ENCODE data around the gene CHST3. TPM values are rescaled to one million over a fixed set of nuclear protein-coding genes. Genes with fewer than 3 reads are reported as not detected.

Gene CHST3
- total and polyA plus RNA-seq, 8 donors = 10.3 to 20.1 (median 11.6) TPM

DNA sequence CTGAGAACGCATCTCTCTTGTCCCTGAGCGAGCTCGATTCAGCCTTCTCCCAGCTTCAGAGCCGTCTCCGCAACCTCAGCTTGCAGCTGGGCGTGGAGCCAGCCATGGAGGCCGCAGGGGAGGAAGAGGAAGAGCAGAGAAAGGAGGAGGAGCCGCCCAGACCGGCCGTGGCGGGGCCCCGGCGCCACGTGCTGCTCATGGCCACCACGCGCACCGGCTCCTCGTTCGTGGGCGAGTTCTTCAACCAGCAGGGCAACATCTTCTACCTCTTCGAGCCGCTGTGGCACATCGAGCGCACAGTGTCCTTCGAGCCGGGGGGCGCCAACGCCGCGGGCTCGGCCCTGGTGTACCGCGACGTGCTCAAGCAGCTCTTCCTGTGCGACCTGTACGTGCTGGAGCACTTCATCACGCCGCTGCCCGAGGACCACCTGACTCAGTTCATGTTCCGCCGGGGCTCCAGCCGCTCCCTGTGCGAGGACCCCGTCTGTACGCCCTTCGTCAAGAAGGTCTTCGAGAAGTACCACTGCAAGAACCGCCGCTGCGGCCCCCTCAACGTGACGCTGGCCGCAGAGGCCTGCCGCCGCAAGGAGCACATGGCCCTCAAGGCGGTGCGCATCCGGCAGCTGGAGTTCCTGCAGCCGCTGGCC is 43.2 kb downstream of the CHST3 start:
- Histone ChIP-seq H3K36me3 (peaks cover 0 to 16% of the 10 kb centered on the region in 2 donors), H3K9me3 (no peaks in the 10 kb centered on the region), H3K4me1 (peaks cover 8 to 16% of the 10 kb centered on the region in 2 donors), H3K27ac (no peak overlapping the region), H3K27me3 (no peaks in the 10 kb centered on the region), H3K4me3 (no peak overlapping the region)
- ATAC-seq (no peak), DNase-seq (peak in 1 of 4 donors; percentile 57)
- TF ChIP-seq, protein P1, sequence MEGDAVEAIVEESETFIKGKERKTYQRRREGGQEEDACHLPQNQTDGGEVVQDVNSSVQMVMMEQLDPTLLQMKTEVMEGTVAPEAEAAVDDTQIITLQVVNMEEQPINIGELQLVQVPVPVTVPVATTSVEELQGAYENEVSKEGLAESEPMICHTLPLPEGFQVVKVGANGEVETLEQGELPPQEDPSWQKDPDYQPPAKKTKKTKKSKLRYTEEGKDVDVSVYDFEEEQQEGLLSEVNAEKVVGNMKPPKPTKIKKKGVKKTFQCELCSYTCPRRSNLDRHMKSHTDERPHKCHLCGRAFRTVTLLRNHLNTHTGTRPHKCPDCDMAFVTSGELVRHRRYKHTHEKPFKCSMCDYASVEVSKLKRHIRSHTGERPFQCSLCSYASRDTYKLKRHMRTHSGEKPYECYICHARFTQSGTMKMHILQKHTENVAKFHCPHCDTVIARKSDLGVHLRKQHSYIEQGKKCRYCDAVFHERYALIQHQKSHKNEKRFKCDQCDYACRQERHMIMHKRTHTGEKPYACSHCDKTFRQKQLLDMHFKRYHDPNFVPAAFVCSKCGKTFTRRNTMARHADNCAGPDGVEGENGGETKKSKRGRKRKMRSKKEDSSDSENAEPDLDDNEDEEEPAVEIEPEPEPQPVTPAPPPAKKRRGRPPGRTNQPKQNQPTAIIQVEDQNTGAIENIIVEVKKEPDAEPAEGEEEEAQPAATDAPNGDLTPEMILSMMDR (IDR thresholded peaks at IDR 0.05) = no peak
- intact Hi-C loops (cut with DNase I) = no loop called here

DNA sequence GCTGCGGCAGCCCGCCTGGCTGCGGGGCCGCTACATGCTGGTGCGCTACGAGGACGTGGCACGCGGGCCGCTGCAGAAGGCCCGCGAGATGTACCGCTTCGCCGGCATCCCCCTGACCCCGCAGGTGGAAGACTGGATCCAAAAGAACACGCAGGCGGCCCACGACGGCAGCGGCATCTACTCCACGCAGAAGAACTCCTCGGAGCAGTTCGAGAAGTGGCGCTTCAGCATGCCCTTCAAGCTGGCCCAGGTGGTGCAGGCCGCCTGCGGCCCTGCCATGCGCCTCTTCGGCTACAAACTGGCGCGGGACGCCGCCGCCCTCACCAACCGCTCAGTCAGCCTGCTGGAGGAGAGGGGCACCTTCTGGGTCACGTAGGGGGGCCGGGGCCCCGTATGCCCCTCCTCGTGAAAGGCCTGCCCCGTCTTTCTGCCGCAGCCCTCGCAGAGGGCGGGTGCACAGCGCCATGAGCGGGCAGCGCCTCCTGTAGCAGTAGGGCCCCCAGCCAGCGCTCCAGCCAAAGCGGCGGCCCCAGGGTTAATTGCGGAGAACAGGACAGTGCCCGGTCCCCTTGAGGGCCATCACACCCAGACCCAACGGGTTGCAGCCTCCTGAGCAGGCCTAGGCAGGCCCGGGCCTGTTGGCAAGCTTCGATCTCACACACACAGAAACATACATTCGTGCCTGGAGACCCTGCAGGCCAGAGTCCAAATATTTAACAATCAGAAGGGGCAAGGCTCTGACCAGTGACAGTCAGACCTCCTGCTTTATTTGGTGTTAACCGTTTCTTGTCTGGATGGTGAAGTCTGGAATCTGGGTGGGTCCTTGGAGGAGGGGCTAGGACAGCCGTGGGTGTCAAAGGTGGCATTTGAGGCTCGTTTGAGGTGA is 44.1 kb downstream of the CHST3 start:
- peaks cover 8 to 16% of the 10 kb centered on the region in 2 donors for H3K4me1 ChIP-seq
- H3K4me3 ChIP-seq = no peak overlapping the region
- no peak for ATAC-seq
- H3K27me3 ChIP-seq = no peaks in the 10 kb centered on the region
- intact Hi-C loops (cut with DNase I) = no loop called here
- H3K36me3 ChIP-seq = peaks cover 0 to 16% of the 10 kb centered on the region in 2 donors
- no peak for DNase-seq
- peak overlapping the region; percentile 75 to 86 for H3K27ac ChIP-seq
- H3K9me3 ChIP-seq = no peaks in the 10 kb centered on the region
- TF ChIP-seq, protein P1 (IDR thresholded peaks at IDR 0.05) = no peak

- intact Hi-C loops (cut with DNase I) = no loop called here
- ATAC-seq = no peak
- H3K27ac ChIP-seq = peak overlapping the region; percentile 75 to 86
Observed at GRCh38 chr10:72009051-72009424, 44.8 kb downstream of the CHST3 start.

GRCh38 chr10:72009425-72010081 is 45.4 kb downstream of the CHST3 start:
- Histone ChIP-seq H3K4me1 (peaks cover 8 to 16% of the 10 kb centered on the region in 2 donors), H3K27ac (peak overlapping the region; percentile 75 to 86), H3K36me3 (peaks cover 0 to 16% of the 10 kb centered on the region in 2 donors), H3K27me3 (no peaks in the 10 kb centered on the region), H3K4me3 (no peak overlapping the region), H3K9me3 (no peaks in the 10 kb centered on the region)
- peak in 3 of 4 donors; percentile 67 to 94 (median 83) for DNase-seq
- TF ChIP-seq, protein P1 (IDR thresholded peaks at IDR 0.05) = no peak
- intact Hi-C loops (cut with DNase I) = no loop called here
- ATAC-seq = peak; percentile 83

More at GRCh38 chr10:72009051-72009424, 44.8 kb downstream of the CHST3 start:
- Histone ChIP-seq H3K4me3 (no peak overlapping the region), H3K36me3 (peaks cover 0 to 16% of the 10 kb centered on the region in 2 donors), H3K27me3 (no peaks in the 10 kb centered on the region), H3K9me3 (no peaks in the 10 kb centered on the region), H3K4me1 (peaks cover 8 to 16% of the 10 kb centered on the region in 2 donors)
- TF ChIP-seq, protein P1 (IDR thresholded peaks at IDR 0.05) = no peak
- DNase-seq = no peak

Measured in left lung (tissue), 10 donors.